SKM-1 treated with dmso at 0.1 percent for 144 hours (cell line): ENCODE results near the gene RGS4.
"Not testable (repeated sequence)": the region's sequence is repeated elsewhere in the genome, so short reads cannot be mapped to it uniquely, and the experiment has no call there.

Experiments
- DNase-seq: peaks from one replicate; lab custom pipeline; 2025; ENCODE audit not compliant: unreplicated experiment; lab: John Stamatoyannopoulos, UW

Gene RGS4

DNA sequence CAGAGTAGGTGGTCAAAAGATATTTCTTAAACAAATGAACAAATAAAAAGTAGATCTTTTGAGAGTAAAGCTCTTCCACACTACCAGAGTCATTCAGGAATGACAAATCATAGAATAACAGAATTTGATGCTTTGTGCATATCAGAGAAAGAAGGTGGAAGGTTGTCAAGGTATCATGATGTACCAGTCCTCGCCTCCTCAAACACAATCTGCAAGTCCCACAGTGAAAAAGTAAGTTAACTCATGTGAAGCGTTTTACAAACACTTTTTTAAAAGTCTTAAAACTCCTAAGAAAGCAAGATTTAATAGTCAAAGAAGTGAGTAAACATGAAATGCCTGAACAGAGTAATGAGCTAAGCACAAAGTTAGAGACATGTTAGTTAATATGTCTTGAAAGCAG, 2.5 kb upstream of the RGS4 start:
- no peak for DNase-seq

DNA sequence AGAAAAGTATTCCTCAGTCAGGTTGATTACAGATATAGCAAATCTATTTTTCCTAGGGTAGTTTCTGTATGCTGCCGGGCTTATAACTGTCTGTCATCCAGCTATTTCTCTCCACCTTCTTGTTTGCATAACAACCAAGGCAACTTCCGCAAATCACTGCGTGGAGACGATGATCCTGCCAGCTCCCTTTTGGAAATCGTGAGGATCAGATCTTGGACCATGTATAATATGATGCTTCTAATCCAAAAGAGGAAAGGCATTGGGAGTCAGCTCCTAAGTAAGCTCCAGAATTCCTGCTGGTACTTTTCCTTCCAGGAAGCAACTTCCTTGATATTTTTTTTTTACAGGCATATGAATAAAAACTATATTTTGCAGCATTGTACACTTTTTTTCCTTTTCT, 445 bp upstream of the RGS4 start:
- DNase-seq, result no peak

DNA sequence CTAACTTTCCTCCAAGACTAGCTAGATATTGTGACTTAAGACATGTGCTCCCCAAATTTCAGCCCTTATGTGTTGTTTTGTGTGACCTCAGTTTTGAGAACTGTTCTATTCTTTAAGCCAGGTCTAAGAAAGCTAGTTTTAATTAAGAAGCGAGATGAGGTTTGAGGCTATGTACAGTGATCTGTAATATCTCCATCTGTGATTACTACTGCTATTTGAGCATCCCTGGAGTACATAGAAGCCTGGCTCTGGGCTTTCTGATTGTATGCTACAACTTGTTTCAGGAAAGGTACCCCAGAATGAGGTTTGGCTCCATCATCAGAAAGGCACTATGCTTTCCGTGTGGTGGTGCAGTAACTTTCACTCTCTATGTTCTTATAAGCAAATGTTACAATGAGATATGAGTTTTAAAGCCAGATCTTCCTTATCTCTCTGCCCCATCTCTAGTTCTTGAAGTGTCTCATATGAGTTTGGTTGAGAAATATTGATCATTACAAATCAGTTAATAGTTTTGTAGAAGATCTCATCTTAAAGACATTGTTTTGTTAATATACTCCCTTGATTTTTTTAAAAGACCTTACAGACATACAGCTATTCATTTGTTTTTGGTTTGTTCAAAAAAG, 605 bp downstream of the RGS4 start:
- no peak for DNase-seq

DNA sequence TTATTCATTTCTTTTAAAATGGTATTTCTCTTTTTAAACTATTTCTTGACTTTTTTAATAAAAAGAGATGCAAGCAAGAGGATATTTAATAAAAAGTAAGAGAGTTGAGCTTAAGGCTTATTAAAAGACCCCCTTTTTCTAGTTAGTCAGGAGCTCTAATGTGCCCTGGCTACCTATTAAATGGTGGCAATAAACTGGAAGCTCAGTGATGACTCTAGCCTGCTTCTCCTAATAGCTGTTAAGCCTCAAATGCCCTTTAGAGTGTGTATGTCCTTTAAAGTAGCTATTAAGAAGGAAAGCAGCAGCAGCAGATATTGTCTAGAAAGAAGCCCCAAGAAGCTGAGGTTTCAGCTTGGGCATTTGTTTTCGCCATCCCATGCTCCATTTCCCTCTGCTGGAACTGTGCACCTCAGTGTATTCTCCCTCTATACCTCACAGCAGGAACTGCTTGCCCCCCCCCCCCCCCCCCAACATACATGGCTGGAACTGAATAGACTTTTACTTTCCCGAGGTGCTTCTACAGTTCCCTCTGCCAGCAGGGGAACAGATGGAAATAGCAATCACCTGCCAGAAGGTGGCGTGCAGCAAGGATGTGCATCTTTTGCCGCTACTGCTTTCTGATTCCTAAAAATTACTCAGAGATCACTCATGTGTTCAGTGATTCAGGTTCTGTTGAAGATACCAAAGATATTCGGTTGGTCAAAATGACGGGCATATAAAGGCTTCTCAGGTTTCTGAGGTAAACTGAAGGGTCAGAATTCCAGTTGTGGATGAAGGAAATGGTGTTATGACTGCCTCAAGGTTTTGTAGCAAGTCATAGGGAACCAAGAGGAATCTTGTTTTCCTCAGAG, 2.5 kb downstream of the RGS4 start:
- DNase-seq, result peak; percentile 82

DNA sequence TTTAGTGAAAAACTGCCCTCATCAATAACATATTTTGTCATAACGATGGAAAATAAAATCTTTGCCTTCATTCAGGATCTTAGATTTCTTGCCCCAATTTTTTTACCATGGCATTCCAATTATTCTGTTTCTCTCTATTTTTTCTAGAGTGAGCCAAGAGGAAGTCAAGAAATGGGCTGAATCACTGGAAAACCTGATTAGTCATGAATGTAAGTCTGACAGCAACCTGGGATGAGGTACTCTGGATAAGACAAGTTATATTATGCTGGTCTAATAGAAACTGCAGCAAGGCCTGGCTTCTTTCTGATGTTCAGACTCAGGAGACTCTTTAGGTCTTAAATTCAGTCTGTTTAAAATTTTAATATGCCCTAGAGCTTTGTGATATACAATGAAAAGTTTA, 3.5 kb downstream of the RGS4 start:
- no peak for DNase-seq

DNA sequence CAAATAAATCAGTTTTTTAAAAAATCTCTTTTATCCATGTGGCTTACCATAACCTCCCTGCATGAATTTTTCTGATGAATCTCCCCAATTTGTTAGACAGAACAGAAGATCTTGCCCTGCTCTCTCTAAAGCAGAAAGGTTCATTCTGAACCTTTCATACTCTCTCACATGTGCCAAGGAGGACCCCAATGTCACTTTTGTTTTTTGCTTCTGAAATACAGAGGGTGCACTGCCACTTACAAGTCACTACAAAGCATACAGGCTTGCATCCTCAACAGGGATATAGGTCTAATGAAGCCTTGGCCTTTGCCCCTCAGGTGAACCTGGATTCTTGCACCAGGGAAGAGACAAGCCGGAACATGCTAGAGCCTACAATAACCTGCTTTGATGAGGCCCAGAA, 4.8 kb downstream of the RGS4 start:
- DNase-seq, result no peak

DNA sequence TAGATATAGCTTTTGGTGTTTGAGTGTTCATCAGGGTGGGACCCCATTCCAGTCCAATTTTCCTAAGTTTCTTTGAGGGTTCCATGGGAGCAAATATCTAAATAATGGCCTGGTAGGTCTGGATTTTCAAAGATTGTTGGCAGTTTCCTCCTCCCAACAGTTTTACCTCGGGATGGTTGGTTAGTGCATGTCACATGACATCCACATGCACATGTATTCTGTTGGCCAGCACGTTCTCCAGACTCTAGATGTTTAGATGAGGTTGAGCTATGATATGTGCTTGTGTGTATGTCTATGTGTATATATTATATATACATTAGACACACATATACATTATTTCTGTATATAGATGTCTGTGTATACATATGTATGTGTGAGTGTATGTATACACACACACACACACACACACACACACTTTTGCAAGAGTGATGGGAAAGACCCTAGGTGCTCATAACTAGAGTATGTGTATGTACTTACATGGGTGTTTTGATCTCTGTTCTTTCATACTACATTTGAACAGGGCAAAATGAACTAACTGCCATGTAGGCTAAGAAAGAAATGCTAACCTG, 5.6 kb downstream of the RGS4 start:
- no peak for DNase-seq

DNA sequence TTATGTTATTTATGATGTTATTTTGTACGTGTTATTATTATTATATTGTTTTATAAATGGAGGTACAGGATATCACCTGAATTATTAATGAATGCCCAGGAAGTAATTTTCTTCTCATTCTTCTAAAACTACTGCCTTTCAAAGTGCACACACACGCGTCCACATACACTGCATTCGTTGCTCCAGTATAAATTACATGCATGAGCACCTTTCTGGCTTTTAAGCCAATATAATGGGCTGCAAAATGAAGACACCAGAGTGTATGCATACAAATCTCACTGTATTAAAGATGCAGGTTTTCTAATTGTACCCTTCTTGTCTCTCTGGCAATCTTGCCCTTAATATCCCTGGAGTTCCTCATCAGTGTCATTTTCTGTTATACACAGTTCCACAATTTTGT, 6.9 kb downstream of the RGS4 start:
- DNase-seq, result no peak

DNA sequence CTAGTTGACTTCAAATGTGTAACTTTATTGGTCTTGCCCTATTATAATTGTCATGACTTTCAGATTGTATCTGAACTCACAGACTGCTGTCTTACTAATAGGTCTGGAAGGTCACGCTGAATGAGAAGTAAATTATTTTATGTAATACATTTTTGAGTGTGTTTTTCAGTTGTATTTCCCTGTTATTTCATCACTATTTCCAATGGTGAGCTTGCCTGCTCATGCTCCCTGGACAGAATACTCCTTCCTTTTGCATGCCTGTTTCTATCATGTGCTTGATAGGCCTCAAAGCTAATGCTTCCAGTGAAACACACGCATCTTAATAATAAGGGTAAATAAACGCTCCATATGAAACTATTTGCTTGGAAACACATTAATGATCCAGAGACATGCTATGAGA, 7.3 kb downstream of the RGS4 start:
- no peak for DNase-seq

DNA sequence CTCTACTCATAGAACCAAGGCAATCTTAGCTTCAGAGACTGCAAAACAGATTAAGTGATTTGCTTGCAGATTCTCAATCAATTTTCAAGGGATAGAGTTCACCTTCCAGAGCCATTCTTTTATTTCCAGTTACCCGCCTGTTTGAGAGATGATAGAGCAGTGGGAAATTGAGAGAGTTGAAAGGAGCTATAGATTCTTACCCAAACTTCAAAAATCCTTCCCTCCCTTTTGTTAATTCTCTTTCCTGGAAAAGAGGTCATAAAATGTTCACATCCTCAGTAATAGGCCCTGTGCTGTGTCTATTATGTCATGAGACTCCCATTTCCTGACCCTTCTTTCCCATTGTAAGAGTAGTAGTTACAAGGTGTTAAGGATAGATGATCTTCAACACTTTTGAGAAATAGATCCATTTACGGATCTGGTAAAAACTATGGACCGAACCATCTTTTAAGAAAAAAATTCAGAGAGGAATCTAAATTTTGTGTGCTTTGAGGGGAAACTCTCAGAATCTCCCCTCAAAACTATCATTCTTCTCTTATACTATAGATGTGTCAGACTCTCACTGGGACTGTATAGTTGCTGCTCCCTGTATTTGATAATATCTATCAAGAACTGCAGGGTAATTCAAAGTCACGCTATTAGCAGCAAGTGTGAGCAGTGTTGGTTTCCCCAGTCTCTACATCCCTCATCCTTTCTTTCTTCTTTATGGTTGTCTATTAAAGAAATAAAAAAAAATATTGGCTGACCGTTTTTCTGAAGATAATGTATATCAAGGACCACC, 8.0 kb downstream of the RGS4 start:
- DNase-seq, result no peak

DNA sequence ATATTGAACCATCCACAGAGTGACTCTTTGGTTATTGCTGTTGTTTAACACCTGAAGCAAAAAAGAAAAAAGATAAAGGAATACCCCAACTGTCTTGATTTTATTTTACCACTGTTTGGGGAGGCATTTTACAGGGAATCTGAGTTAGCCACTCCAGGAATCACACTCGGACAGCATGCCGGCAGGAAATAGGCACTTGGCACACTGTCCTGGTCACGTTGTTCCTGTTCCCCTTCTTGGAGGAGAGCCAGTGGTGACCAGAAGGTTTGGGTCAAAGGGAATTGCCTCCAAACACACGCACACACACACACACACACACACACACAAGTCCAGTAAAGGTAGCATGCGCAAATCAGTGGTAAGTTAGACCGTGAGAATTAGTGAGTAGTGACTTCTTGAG, 13.8 kb downstream of the RGS4 start:
- DNase-seq, result no peak

DNA sequence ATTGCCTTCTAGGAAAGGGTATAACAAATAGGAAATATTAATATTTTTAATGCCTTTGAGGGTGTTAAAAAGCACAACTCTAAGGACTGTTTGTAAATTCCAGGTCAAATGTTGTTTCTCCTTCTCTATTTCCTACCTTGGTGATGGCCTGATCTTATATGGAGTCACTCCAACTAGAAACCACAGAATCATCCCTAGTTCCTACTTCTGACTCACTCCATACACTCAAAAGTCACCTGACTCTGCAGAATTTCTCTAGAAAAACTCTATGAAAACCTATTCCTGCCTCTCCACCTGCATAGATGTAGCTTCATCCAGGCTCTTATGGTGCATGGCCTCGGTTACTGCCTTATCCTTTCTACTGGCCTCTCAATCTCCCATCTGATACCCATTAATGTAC, 14.5 kb downstream of the RGS4 start:
- no peak for DNase-seq

DNA sequence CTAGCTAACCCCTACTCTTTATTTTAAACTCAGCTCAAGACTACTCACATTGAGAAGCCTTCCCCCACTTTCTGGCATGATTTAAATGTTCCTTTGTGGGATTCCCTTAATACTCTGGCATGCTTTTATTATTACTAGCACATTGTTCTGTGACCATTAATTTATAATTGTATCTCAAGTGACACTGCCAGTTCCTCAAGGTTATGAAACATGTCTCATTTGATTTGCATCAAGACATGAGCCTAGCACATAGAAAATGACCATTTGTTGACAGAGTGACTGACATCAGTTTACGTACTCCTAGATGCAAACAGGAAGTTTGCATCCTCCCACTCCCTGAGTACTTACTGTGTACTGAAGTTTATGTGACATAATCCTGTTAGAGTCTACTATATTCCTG, 15.2 kb downstream of the RGS4 start:
- no peak for DNase-seq

DNA sequence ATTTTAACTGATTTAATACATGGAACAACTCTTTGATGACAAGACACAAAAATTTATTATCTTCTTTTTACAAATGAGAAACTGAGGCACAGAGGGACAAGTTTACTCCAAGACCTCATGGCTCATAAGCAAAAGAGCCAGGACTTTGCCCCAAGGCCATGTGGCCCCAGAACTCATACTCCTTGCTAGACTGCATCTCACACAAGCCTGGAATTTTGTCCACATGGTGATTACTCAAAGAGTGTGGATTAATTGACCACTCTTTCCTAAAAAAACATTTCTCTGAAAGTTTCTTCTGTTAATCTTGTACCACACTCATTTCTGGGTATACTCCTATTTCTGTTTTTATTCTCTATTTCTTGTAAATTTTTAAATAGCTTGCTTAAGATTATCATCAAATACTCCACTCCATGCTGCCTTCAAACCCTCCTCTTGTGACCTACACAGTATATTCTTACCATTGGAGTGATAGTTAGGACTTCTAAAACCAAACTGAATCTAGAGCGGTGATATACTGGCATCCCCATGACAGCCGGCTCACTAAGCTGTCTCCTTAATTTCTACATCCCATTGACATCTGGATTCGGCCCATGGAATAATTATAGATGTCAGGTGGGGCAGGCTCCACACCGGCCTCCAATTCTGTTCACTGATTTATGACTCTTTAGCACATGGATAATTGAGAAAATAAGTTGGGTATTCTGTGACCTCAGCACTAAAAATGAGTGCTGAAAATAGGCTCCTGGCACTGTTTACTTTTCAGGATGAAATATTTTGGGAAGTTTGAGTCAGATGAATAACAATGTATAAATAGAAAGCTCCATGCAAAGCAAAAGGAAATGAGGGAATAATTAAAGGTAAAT, 16.1 kb downstream of the RGS4 start:
- no peak for DNase-seq

DNA sequence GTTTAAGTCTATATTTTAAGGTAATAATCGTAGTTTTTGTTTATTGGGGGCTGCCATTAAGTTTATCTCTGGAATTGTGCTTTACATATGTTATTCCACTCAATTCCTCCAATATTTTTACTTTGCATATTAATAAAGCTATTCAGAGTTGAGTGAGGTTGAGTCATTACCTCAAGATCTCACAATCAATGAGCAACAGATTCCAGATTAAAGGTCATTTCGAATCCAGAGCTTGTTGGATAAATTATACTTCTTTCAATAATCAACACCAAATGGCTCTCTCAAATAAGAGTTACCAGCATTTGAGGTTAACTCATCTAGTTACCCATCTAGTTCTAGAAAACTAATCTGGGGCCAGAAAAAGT, 16.7 kb downstream of the RGS4 start:
- no peak for DNase-seq

DNA sequence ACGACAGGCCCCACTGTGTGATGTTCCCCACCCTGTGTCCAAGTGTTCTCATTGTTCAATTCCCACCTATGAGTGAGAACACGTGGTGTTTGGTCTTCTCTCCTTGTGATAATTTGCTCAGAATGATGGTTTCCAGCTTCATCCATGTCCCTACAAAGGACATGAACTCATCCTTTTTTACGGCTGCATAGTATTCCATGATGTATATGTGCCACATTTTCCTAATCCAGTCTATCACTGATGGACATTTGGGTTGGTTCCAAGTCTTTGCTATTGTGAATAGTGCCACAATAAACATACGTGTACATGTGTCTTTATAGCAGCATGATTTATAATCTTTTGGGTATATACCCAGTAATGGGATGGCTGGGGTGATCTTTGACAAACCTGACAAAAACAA, 20.0 kb downstream of the RGS4 start:
- not testable (repeated sequence) for DNase-seq

DNA sequence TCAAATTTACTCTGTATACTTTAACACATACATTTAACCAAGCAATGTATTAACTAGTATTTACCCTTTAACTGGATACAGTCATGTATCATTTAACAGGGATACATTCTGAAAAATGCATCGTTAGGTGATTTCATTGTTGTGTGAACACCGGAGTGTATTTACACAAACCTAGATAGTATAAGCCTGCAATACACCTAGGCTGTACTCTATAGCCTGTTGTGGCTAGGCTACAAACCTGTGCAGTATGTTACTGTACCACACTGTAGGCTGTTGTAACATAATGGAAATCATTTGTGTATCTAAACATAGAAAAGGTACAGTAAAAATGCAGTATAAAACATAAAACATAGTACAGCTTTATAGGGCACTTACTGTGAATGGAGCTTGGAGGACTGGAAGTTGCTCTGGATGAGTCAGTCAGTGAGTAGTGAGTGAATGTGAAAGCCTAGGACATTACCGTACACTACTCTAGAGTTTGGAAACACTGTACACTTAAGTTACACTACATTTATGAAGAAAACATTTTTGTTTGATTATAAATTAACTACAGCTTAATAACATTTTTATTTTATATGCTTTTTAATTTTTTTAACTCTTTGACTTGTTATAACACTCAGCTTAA, 21.3 kb downstream of the RGS4 start:
- no peak for DNase-seq

DNA sequence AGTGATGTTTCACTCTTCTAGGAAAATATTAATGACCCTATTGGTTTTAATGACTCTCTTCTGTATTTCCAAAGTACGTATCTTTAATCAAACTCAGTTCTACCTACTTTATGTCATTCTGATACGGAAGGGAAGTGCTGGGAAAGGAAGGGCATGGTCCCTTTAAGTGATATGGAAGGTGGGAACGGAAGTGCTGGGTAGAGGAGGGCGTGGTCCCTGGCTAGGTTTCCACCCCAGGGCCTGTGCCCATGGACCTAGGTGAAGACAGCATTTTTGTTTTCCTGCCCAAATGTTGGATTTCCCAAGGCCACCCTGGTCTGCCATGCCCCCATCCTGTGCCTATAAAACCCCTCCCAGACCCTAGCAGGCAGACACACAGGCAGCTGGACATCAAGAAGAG, 24.0 kb downstream of the RGS4 start:
- no peak for DNase-seq

DNA sequence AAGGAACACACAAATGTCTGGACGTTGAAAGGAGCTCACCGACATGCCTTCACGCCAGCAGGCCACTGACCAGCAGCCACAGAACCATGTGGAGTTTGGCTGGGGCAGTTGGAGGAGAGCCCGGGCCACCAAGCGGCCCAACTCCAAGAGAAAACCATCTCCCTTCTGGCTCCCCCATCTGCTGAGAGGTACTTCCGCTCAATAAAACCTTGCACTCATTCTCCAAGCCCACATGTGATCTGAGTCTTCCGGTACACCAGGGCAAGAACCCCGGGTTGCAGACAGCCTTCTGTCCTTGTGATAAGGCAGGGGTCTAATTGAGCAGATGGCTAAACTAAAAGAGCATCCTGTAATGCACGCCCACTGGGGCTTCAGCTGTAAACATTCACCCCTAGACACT, 24.4 kb downstream of the RGS4 start:
- DNase-seq, result no peak

DNA sequence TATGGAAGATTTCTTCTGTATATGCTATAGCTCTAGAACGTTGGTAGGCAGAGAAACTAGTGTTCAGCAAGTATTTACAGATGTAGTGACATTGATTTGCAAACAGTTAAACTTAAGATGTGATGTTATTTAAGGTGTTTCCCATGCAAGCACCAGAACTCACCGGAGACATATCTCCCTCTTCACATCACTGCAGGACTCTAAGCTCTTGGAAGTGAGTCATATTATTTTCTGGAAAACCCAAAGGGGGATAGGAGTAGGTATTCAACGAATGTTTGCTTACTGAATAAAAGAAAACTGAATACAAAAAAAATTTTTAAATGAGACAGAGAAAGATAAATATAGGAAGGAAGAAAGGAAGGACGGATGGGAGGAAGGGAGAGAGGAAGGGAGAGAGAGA, 25.0 kb downstream of the RGS4 start:
- DNase-seq, result no peak
